A549 (cell line): ENCODE data around the gene FBXL20. TPM values are rescaled to one million over a fixed set of nuclear protein-coding genes. Genes with fewer than 3 reads are reported as not detected.
"Not testable (repeated sequence)": the region's sequence is repeated elsewhere in the genome, so short reads cannot be mapped to it uniquely, and the experiment has no call there.

Experiments
- ATAC-seq, 2 experiments: fragments of 200-7000 bp in 1 of 2; fragments of >200 bp in 1 of 2; cut with Nextera tagmentation in 1 of 2; cut with Tn5 transposase in 1 of 2; 3 replicates each; pipeline versions ENCODE4 v1.8.0 to v1.9.1; 2018 to 2020; ENCODE audit warnings: mild to moderate bottlenecking in 1 of 2, moderate library complexity in 1 of 2
- CTCF ChIA-PET: fragments of 300-600 bp; sonication (Branson Sonifier 250); formaldehyde crosslinking; extraction: SDS; loops from one replicate; lab custom pipeline; 2021; ENCODE audit warnings: antibody characterized with exemption, inconsistent platforms; lab: Yijun Ruan, JAX
- POLR2A ChIA-PET: fragments of 350-600 bp; formaldehyde crosslinking; extraction: SDS; loops from one replicate; lab custom pipeline; 2021; ENCODE audit warnings: antibody characterized with exemption, inconsistent platforms; lab: Yijun Ruan, JAX
- DNase-seq, 2 experiments: peaks; one replicate each; pipeline versions ENCODE4 v3.0.0 to v3.0.0-alpha.2; 2011 to 2016; ENCODE audit warnings: low read depth in 1 of 2, low spot score in 1 of 2
- FAIRE-seq: peaks from 2 replicates; lab custom pipeline; 2011; peaks lifted over from hg19 to GRCh38; lab: Jason Lieb, UNC
- H3K27ac ChIP-seq, 2 experiments: fragments of >200 bp; sonication (Bioruptor Twin); formaldehyde crosslinking; 3 replicates each; pipeline ENCODE4 v1.5.1; 2016 to 2017
- H3K4me1 ChIP-seq: fragments of >200 bp; sonication (Bioruptor Twin); formaldehyde crosslinking; 3 replicates; pipeline ENCODE4 v1.6.1; 2016
- H3K4me2 ChIP-seq: fragments of >200 bp; sonication (Bioruptor Twin); formaldehyde crosslinking; 3 replicates; pipeline ENCODE4 v1.6.1; 2016
- H3K4me3 ChIP-seq: fragments of >200 bp; sonication (Bioruptor Twin); formaldehyde crosslinking; 3 replicates; pipeline ENCODE4 v1.5.1; 2016
- H3K9me3 ChIP-seq: fragments of >200 bp; sonication (Bioruptor Twin); formaldehyde crosslinking; 3 replicates; pipeline ENCODE4 v1.6.1; 2016
- BCL3 ChIP-seq: fragments of >200 bp; sonication (Bioruptor Twin); formaldehyde crosslinking; IDR thresholded peaks from 3 replicates; pipeline ENCODE4 v1.6.1; 2016
- BHLHE40 ChIP-seq: IDR thresholded peaks from 2 replicates; pipeline ENCODE4 v1.6.1; 2012; ENCODE audit warnings: low read depth, low read length, inconsistent platforms
- CBX2 ChIP-seq: fragments of 200-600 bp; sonication (generic); IDR thresholded peaks from 2 replicates; pipeline ENCODE4 v1.6.1; 2016; ENCODE audit warnings: low read depth, mild to moderate bottlenecking, borderline replicate concordance
- CBX8 ChIP-seq: fragments of 200-600 bp; sonication (generic); IDR thresholded peaks from 2 replicates; pipeline ENCODE4 v1.6.1; 2016
- CEBPB ChIP-seq, 2 experiments: fragments of >200 bp in 1 of 2; sonication (Bioruptor Twin) in 1 of 2; formaldehyde crosslinking in 1 of 2; IDR thresholded peaks; 2 replicates each; pipeline ENCODE4 v1.6.1; 2012 to 2016
- FOSB ChIP-seq: fragments of 250-450 bp; sonication (Bioruptor Pico); IDR thresholded peaks from 2 replicates; pipeline ENCODE4 v1.5.0; 2020; ENCODE audit warnings: mild to moderate bottlenecking, moderate library complexity
- GATA3 ChIP-seq: IDR thresholded peaks from 2 replicates; pipeline ENCODE4 v1.6.1; 2012; ENCODE audit warnings: borderline replicate concordance
- HOXA7 ChIP-seq: fragments of 250-450 bp; sonication (Bioruptor Pico); IDR thresholded peaks from 2 replicates; pipeline ENCODE4 v1.5.0; 2020; ENCODE audit warnings: mild to moderate bottlenecking, moderate library complexity
- MAFK ChIP-seq: fragments of 450-650 bp; IDR thresholded peaks from 2 replicates; pipeline ENCODE4 v1.6.1; 2014; ENCODE audit not compliant: partially characterized antibody
- MAZ ChIP-seq: fragments of 150-350 bp; IDR thresholded peaks from 2 replicates; pipeline ENCODE4 v1.6.1; 2014; ENCODE audit warnings: antibody characterized with exemption, low read depth, low read length, borderline replicate concordance
- POLR2A ChIP-seq: IDR thresholded peaks from 2 replicates; pipeline ENCODE4 v1.6.1; 2012; ENCODE audit warnings: mild to moderate bottlenecking, low read length
- RARB ChIP-seq: fragments of 250-450 bp; sonication (Bioruptor Pico); IDR thresholded peaks from 2 replicates; pipeline ENCODE4 v1.8.0; 2021; ENCODE audit warnings: mild to moderate bottlenecking, moderate library complexity
- RCOR1 ChIP-seq: fragments of 150-350 bp; IDR thresholded peaks from 2 replicates; pipeline ENCODE4 v1.6.1; 2014; ENCODE audit warnings: antibody characterized with exemption, low read length, low read depth
- RNF2 ChIP-seq: fragments of 200-600 bp; sonication (generic); IDR thresholded peaks from 2 replicates; pipeline ENCODE4 v1.6.1; 2016; ENCODE audit warnings: low read depth, mild to moderate bottlenecking, antibody characterized with exemption, moderate library complexity, borderline replicate concordance
- SMC3 ChIP-seq: fragments of >200 bp; sonication (Bioruptor Twin); formaldehyde crosslinking; IDR thresholded peaks from 3 replicates; pipeline ENCODE4 v1.6.1; 2018; ENCODE audit warnings: inconsistent platforms
- TFCP2L1 ChIP-seq: fragments of 250-450 bp; sonication (Bioruptor Pico); IDR thresholded peaks from 2 replicates; pipeline ENCODE4 v1.5.0; 2021; ENCODE audit warnings: mild to moderate bottlenecking
- TP53 ChIP-seq: fragments of 250-450 bp; sonication (Bioruptor Pico); IDR thresholded peaks from 2 replicates; pipeline ENCODE4 v1.5.0; 2021; ENCODE audit warnings: mild to moderate bottlenecking, moderate library complexity
- ZSCAN20 ChIP-seq: fragments of 250-450 bp; sonication (Bioruptor Pico); IDR thresholded peaks from 2 replicates; pipeline ENCODE4 v1.8.0; 2022; ENCODE audit warnings: mild to moderate bottlenecking, moderate library complexity
- WGBS: methylation state at CpG from one replicate; pipeline ENCODE4 v1.1.6; 2017; ENCODE audit errors: missing lambda C conversion rate; 5-methylcytosine and 5-hydroxymethylcytosine counted together
- polyA plus RNA-seq, 4 experiments: library from polyadenylated mRNA; depleted of rRNA in 3 of 4; stranded (reverse); fragments of >200 nt; fragmentation: RNase III in 1 of 4; extraction: RNeasy Plus Mini Kit Qiagen cat#74134 plus additional on column Dnase treatment in 1 of 4; gene quantifications; 2 replicates in 3 of 4; 3 replicates in 1 of 4; pipeline ENCODE4 v1.2.3, GENCODE V29; 2011 to 2017
- TF ChIP-seq, protein P1 (sequence below): IDR thresholded peaks from 2 replicates; pipeline ENCODE4 v1.6.1; 2012
- TF ChIP-seq, protein P2 (sequence below): fragments of 450-650 bp; IDR thresholded peaks from 2 replicates; pipeline ENCODE4 v1.6.1; 2014; ENCODE audit warnings: antibody characterized with exemption
- TF ChIP-seq, protein P3 (sequence below): fragments of 200-600 bp; sonication (generic); IDR thresholded peaks from 2 replicates; pipeline ENCODE4 v1.6.1; 2016; ENCODE audit warnings: antibody characterized with exemption, mild to moderate bottlenecking, moderate library complexity

The FBXL20 gene
- polyA plus RNA-seq, 2 of the 4 experiments (the other 2 are of a cell fraction): 5.7 to 6.7 TPM

- TF ChIP-seq, protein P1, sequence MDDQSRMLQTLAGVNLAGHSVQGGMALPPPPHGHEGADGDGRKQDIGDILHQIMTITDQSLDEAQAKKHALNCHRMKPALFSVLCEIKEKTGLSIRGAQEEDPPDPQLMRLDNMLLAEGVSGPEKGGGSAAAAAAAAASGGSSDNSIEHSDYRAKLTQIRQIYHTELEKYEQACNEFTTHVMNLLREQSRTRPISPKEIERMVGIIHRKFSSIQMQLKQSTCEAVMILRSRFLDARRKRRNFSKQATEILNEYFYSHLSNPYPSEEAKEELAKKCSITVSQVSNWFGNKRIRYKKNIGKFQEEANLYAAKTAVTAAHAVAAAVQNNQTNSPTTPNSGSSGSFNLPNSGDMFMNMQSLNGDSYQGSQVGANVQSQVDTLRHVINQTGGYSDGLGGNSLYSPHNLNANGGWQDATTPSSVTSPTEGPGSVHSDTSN: no peak
Measured at GRCh38 chr17:39447561-39447960, 46.1 kb upstream of the FBXL20 start (continued).

DNA sequence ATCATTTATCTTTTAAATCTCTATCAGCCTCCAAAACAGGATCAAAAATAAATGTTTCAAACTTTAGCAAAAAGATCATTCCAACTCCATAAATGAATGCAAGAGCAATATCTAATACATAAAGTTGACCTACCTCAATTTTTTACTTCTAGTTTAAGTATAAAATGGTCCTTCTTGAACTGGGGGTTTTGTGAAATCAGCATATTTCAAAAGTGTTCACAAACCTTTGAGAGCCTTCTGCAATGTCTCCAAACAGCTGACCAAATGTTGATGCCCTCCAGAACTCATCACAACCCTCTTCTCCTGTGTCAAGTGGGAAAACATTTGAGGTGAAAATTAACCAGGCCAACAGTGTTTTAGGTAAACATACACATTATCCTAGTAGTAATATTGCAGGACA, 41.9 kb upstream of the FBXL20 start:
- POLR2A ChIA-PET: no interaction called here
- peak; percentile 39 for FAIRE-seq
- ATAC-seq: no peak

DNA sequence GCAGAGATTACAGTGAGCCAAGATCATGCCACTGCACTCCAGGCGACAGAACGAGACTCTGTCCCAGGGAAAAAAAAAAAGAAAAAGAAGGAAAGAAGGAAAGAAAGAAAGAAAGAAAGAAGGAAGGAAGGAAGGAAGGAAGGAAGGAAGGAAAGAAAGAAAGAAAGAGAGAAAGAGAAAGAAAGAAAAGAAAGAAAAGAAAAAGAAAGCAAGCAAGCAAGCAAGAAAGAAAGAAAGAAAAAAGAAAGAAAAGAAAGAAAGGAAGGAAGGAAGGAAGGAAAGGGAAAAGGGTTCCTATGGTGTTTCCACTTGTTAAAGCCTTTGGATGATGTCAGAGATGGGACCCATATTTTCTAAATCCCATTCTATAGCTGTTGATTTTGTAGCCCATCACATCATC, 38.4 kb upstream of the FBXL20 start:
- not testable (repeated sequence) for H3K4me2 ChIP-seq, ATAC-seq, DNase-seq, H3K4me3 ChIP-seq, H3K27ac ChIP-seq, H3K9me3 ChIP-seq, H3K4me1 ChIP-seq, FAIRE-seq
- ChIA-PET CTCF (interaction anchor here (1.1 to 1.2 kb wide), 2 partner anchors 10 to 108 kb away, joined by 3 to 4 read pairs; no protein-coding TSS in a partner anchor), POLR2A (interaction anchor here (2.4 kb wide), 1 partner anchor 11 kb away, joined by 9 read pairs; the partner anchor contains the start of gene MED1)
- 80% methylated on average over 2 of the region's 2 CpGs for WGBS

More for the DNA sequence above, 41.9 kb upstream of the FBXL20 start:
- Histone ChIP-seq H3K4me3 (no peak overlapping the region), H3K27ac (no peak overlapping the region), H3K9me3 (no peaks in the 10 kb centered on the region), H3K4me2 (no peak overlapping the region), H3K4me1 (no peaks in the 10 kb centered on the region)
- no peak for DNase-seq
- TF ChIP-seq ZSCAN20 (CRISPR knock-in tag) (no peak), MAFK (peak; percentile 82)
- CTCF ChIA-PET: interaction anchor here (0.7 kb wide), 1 partner anchor 20 kb away, joined by 4 read pairs; no protein-coding TSS in a partner anchor

DNA sequence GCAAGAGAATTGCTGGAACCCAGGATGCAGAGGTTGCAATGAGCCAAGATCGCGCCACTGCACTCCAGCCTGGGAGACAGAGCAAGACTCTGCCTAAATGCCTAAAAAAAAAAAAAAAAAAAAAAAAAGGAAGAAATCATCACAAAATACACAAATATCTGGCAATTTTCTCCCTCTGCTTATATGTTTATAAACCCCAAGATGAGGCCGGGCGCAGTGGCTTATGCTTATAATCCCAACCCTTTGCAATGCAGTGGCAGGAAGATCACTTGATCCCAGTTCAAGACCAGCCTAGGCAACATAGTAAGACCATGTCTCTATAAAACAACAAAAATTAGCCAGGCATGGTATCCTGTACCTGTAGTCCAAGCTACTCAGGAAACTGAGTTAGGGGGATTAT, 28.2 kb upstream of the FBXL20 start:
- POLR2A ChIA-PET: no interaction called here
- Histone ChIP-seq H3K4me3 (no peak overlapping the region), H3K27ac (no peak overlapping the region), H3K9me3 (no peaks in the 10 kb centered on the region), H3K4me2 (no peak overlapping the region), H3K4me1 (no peaks in the 10 kb centered on the region)
- TF ChIP-seq CEBPB (IDR thresholded peaks at IDR 0.05) (no peak), RCOR1 (no peak), GATA3 (no peak), TP53 (CRISPR knock-in tag) (no peak), BHLHE40 (no peak), CBX8 (no peak), BCL3 (no peak), RNF2 (no peak), CBX2 (no peak), FOSB (CRISPR knock-in tag) (no peak), HOXA7 (CRISPR knock-in tag) (no peak), POLR2A (no peak), SMC3 (no peak)
- TF ChIP-seq, protein P2, sequence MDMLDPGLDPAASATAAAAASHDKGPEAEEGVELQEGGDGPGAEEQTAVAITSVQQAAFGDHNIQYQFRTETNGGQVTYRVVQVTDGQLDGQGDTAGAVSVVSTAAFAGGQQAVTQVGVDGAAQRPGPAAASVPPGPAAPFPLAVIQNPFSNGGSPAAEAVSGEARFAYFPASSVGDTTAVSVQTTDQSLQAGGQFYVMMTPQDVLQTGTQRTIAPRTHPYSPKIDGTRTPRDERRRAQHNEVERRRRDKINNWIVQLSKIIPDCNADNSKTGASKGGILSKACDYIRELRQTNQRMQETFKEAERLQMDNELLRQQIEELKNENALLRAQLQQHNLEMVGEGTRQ: no peak
- WGBS: 96% methylated on average over 4 of the region's 4 CpGs
- CTCF ChIA-PET: no interaction called here
- DNase-seq: no peak
- no peak for ATAC-seq
- no peak for FAIRE-seq

DNA sequence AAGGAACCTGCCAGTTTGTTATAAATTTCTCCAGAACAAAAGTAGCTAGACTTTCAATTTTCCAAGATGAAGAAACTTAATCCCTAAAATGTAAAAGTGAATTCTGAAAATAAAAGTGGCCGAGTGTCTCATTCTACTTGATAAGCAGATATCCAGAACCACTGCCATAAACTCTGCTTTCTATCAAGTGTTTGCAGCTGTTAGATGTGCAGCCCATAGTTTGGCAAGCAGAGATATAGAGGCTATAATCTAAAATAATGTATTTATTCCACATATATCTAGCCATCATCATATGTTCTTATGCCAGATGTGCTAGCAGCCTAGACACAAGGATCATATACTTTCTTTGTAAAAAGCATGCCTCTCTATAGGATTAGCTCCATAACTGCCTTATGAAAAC, 14.7 kb upstream of the FBXL20 start:
- no peak for DNase-seq
- no peak for FAIRE-seq
- ChIA-PET CTCF (interaction anchor here (0.6 to 2.0 kb wide), 2 partner anchors 181 to 209 kb away, joined by 4 to 6 read pairs; no protein-coding TSS in a partner anchor), POLR2A (no interaction called here)
- no peaks in the 10 kb centered on the region for H3K9me3 ChIP-seq
- no peak overlapping the region for H3K27ac ChIP-seq
- no peak overlapping the region for H3K4me3 ChIP-seq
- no peak for ATAC-seq
- no peaks in the 10 kb centered on the region for H3K4me1 ChIP-seq
- H3K4me2 ChIP-seq: no peak overlapping the region
- 89% methylated on average over 1 of the region's 1 CpG for WGBS
- TF ChIP-seq, protein P3, sequence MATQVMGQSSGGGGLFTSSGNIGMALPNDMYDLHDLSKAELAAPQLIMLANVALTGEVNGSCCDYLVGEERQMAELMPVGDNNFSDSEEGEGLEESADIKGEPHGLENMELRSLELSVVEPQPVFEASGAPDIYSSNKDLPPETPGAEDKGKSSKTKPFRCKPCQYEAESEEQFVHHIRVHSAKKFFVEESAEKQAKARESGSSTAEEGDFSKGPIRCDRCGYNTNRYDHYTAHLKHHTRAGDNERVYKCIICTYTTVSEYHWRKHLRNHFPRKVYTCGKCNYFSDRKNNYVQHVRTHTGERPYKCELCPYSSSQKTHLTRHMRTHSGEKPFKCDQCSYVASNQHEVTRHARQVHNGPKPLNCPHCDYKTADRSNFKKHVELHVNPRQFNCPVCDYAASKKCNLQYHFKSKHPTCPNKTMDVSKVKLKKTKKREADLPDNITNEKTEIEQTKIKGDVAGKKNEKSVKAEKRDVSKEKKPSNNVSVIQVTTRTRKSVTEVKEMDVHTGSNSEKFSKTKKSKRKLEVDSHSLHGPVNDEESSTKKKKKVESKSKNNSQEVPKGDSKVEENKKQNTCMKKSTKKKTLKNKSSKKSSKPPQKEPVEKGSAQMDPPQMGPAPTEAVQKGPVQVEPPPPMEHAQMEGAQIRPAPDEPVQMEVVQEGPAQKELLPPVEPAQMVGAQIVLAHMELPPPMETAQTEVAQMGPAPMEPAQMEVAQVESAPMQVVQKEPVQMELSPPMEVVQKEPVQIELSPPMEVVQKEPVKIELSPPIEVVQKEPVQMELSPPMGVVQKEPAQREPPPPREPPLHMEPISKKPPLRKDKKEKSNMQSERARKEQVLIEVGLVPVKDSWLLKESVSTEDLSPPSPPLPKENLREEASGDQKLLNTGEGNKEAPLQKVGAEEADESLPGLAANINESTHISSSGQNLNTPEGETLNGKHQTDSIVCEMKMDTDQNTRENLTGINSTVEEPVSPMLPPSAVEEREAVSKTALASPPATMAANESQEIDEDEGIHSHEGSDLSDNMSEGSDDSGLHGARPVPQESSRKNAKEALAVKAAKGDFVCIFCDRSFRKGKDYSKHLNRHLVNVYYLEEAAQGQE: no peak
- TF ChIP-seq TFCP2L1 (CRISPR knock-in tag) (no peak), RARB (CRISPR knock-in tag) (no peak), SMC3 (no peak), BCL3 (no peak), MAZ (no peak)
